SK-N-SH treated with all-trans-retinoic acid at 6 μM for 48 hours (cell line): ENCODE data around the gene SYNE3.

Experiments used
- ATAC-seq: fragments of 200-7000 bp; cut with Tn5 transposase; 3 replicates; pipeline ENCODE4 v1.9.1; 2020; ENCODE audit warnings: mild to moderate bottlenecking, moderate library complexity
- BACH2 ChIP-seq: fragments of 250-450 bp; sonication (Bioruptor Pico); IDR thresholded peaks from 2 replicates; pipeline ENCODE4 v1.9.0; 2021; ENCODE audit warnings: mild to moderate bottlenecking, borderline replicate concordance
- CSDC2 ChIP-seq: fragments of 250-450 bp; sonication (Bioruptor Pico); IDR thresholded peaks from 2 replicates; pipeline ENCODE4 v1.5.0; 2020; ENCODE audit warnings: mild to moderate bottlenecking, moderate library complexity
- CSRNP3 ChIP-seq: fragments of 250-450 bp; sonication (Bioruptor Pico); IDR thresholded peaks from 2 replicates; pipeline ENCODE4 v1.5.1; 2021; ENCODE audit warnings: mild to moderate bottlenecking, moderate library complexity
- ESRRG ChIP-seq: fragments of 250-450 bp; sonication (Bioruptor Pico); IDR thresholded peaks from 2 replicates; pipeline ENCODE4 v1.6.1; 2021; ENCODE audit warnings: mild to moderate bottlenecking
- ISL1 ChIP-seq: fragments of 250-450 bp; sonication (Bioruptor Pico); IDR thresholded peaks from 2 replicates; pipeline ENCODE4 v2.1.2; 2022; ENCODE audit warnings: mild to moderate bottlenecking, moderate library complexity
- OSR1 ChIP-seq: fragments of 250-450 bp; sonication (Bioruptor Pico); IDR thresholded peaks from 2 replicates; pipeline ENCODE4 v1.8.0; 2022; ENCODE audit warnings: moderate library complexity, mild to moderate bottlenecking, inconsistent platforms
- PATZ1 ChIP-seq: fragments of 250-450 bp; sonication (Bioruptor Pico); IDR thresholded peaks from 2 replicates; pipeline ENCODE4 v1.8.0; 2020; ENCODE audit warnings: mild to moderate bottlenecking, moderate library complexity, borderline replicate concordance
- PPARA ChIP-seq: fragments of 250-450 bp; sonication (Bioruptor Pico); IDR thresholded peaks from 2 replicates; pipeline ENCODE4 v1.5.0; 2020; ENCODE audit warnings: mild to moderate bottlenecking, borderline replicate concordance
- SNAI2 ChIP-seq: fragments of 250-450 bp; sonication (Bioruptor Pico); IDR thresholded peaks from 2 replicates; pipeline ENCODE4 v1.5.0; 2020; ENCODE audit warnings: mild to moderate bottlenecking, moderate library complexity
- TCF4 ChIP-seq: fragments of 250-450 bp; sonication (Bioruptor Pico); IDR thresholded peaks from 2 replicates; pipeline ENCODE4 v1.8.0; 2021; ENCODE audit warnings: mild to moderate bottlenecking, moderate library complexity, borderline replicate concordance
- TOX ChIP-seq: fragments of 250-450 bp; sonication (Bioruptor Pico); IDR thresholded peaks from 2 replicates; pipeline ENCODE4 v1.8.0; 2021; ENCODE audit warnings: mild to moderate bottlenecking, moderate library complexity, borderline replicate concordance
- TSHZ2 ChIP-seq: fragments of 250-450 bp; sonication (Bioruptor Pico); IDR thresholded peaks from 2 replicates; pipeline ENCODE4 v1.5.0; 2020; ENCODE audit warnings: mild to moderate bottlenecking, moderate library complexity
- ZC3H10 ChIP-seq: fragments of 250-450 bp; sonication (Bioruptor Pico); IDR thresholded peaks from 2 replicates; pipeline ENCODE4 v1.5.1; 2021; ENCODE audit warnings: mild to moderate bottlenecking, moderate library complexity
- ZFP3 ChIP-seq: fragments of 250-450 bp; sonication (Bioruptor Pico); IDR thresholded peaks from 2 replicates; pipeline ENCODE4 v1.5.0; 2020; ENCODE audit warnings: mild to moderate bottlenecking, moderate library complexity
- ZNF70 ChIP-seq: fragments of 450-650 bp; formaldehyde crosslinking; IDR thresholded peaks from 2 replicates; pipeline ENCODE4 v1.5.0; 2020; ENCODE audit warnings: mild to moderate bottlenecking, moderate library complexity

The SYNE3 gene

GRCh38 chr14:95499354-95499750 lies 17.1 kb downstream of the SYNE3 start (continued):
- TF ChIP-seq TSHZ2, result no peak

GRCh38 chr14:95498622-95499353 lies 17.7 kb downstream of the SYNE3 start:
- ATAC-seq, result peak; percentile 41

GRCh38 chr14:95497561-95498011 lies 18.9 kb downstream of the SYNE3 start:
- TF ChIP-seq TSHZ2, result peak; percentile 48; the same call in 1 of the 2 replicates
- TF ChIP-seq CSDC2, result no peak
- 0 out of 2 replicates have a peak, but pooled peaks have one; percentile 22 for TF ChIP-seq ISL1 (CRISPR knock-in tag)
- ATAC-seq, result peak; percentile 34; the same call in 2 of the 3 replicates

More at GRCh38 chr14:95498622-95499353, 17.7 kb downstream of the SYNE3 start:
- TF ChIP-seq CSRNP3 (CRISPR knock-in tag), result no peak
- TF ChIP-seq ZNF70 (CRISPR knock-in tag), result no peak; the same call in 1 of the 2 replicates
- TF ChIP-seq CSDC2, result no peak
- TF ChIP-seq PPARA, result no peak
- TF ChIP-seq ESRRG (CRISPR knock-in tag), result no peak
- TF ChIP-seq PATZ1 (CRISPR knock-in tag), result no peak
- no peak for TF ChIP-seq ZC3H10 (CRISPR knock-in tag)
- TF ChIP-seq BACH2 (CRISPR knock-in tag), result no peak
- no peak for TF ChIP-seq TOX (CRISPR knock-in tag)
- no peak for TF ChIP-seq ISL1 (CRISPR knock-in tag)
- no peak for TF ChIP-seq ZFP3 (CRISPR knock-in tag)
- TF ChIP-seq TSHZ2, result no peak
- no peak for TF ChIP-seq SNAI2 (CRISPR knock-in tag)
- no peak for TF ChIP-seq TCF4 (CRISPR knock-in tag)
- TF ChIP-seq OSR1 (CRISPR knock-in tag), result no peak
